Ishikawa (cell line): ENCODE measurements around the gene BPIFB3.

Experiments
- CEBPB ChIP-seq: IDR thresholded peaks from 2 replicates; pipeline ENCODE4 v1.6.1; 2012
- CREB1 ChIP-seq: IDR thresholded peaks from 2 replicates; pipeline ENCODE4 v1.6.1; 2012; ENCODE audit warnings: low read depth
- EGR1 ChIP-seq: IDR thresholded peaks from 2 replicates; pipeline ENCODE4 v1.6.1; 2012
- EP300 ChIP-seq: IDR thresholded peaks from 2 replicates; pipeline ENCODE4 v1.6.1; 2012; ENCODE audit warnings: borderline replicate concordance
- FOXM1 ChIP-seq: IDR thresholded peaks from 2 replicates; pipeline ENCODE4 v1.6.1; 2012; ENCODE audit warnings: low read depth, borderline replicate concordance
- NFIC ChIP-seq: IDR thresholded peaks from 2 replicates; pipeline ENCODE4 v1.6.1; 2012
- RAD21 ChIP-seq: IDR thresholded peaks from 2 replicates; pipeline ENCODE4 v1.6.1; 2012; ENCODE audit warnings: low read depth
- TAF1 ChIP-seq: IDR thresholded peaks from 2 replicates; pipeline ENCODE4 v1.6.1; 2012; ENCODE audit warnings: low read depth, mild to moderate bottlenecking
- TCF12 ChIP-seq: IDR thresholded peaks from 2 replicates; pipeline ENCODE4 v1.6.1; 2012; ENCODE audit warnings: low read depth
- TEAD4 ChIP-seq: IDR thresholded peaks from 2 replicates; pipeline ENCODE4 v1.6.1; 2012
- YY1 ChIP-seq: IDR thresholded peaks from 2 replicates; pipeline ENCODE4 v1.6.1; 2012; ENCODE audit warnings: low read depth
- ZBTB7A ChIP-seq: IDR thresholded peaks from 2 replicates; pipeline ENCODE4 v1.6.1; 2012; ENCODE audit warnings: low read depth
- TF ChIP-seq, protein P1 (sequence below): IDR thresholded peaks from 2 replicates; pipeline ENCODE4 v1.6.1; 2012; ENCODE audit warnings: low read depth, mild to moderate bottlenecking
- TF ChIP-seq, protein P2 (sequence below): IDR thresholded peaks from 2 replicates; pipeline ENCODE4 v1.6.1; 2012
- TF ChIP-seq, protein P3 (sequence below): IDR thresholded peaks from 2 replicates; pipeline ENCODE4 v1.6.1; 2012

BPIFB3 gene

DNA sequence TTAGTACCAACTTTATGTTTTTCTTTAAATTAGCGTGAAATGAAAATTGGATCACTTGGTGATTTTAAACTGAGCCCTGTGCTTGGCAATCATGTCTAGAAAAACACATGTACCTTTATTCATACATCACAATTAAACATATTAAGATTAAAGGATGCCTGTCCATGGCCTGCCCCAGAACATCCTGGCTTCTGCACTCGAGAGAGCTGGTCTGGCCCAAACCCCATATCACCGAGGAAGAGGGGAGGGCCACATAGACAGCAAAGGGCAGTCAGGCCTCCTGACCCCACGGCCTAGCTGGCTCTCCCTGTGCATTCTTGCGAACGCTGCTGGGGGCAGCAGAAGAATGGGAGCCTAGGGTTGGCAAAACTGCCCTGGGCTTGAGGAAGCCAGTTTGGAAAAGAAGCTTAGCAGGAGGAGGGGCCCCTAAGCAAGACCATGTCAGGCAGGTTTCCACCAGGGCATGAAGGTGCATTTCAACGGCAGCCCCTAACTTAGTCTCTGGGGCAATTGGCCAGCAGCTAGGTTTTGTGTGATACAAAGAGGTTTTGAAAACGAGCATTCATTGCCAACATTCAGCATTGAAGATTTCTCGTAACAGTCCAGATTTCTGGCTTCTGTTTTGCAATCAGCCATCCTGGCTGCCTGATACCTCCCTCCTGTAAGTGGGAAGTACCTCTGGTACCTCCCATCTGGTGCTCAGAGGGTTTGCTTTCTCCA is 8.6 kb downstream of the BPIFB3 start:
- TF ChIP-seq TEAD4, result no peak
- no peak for TF ChIP-seq RAD21
- TF ChIP-seq, protein P1, sequence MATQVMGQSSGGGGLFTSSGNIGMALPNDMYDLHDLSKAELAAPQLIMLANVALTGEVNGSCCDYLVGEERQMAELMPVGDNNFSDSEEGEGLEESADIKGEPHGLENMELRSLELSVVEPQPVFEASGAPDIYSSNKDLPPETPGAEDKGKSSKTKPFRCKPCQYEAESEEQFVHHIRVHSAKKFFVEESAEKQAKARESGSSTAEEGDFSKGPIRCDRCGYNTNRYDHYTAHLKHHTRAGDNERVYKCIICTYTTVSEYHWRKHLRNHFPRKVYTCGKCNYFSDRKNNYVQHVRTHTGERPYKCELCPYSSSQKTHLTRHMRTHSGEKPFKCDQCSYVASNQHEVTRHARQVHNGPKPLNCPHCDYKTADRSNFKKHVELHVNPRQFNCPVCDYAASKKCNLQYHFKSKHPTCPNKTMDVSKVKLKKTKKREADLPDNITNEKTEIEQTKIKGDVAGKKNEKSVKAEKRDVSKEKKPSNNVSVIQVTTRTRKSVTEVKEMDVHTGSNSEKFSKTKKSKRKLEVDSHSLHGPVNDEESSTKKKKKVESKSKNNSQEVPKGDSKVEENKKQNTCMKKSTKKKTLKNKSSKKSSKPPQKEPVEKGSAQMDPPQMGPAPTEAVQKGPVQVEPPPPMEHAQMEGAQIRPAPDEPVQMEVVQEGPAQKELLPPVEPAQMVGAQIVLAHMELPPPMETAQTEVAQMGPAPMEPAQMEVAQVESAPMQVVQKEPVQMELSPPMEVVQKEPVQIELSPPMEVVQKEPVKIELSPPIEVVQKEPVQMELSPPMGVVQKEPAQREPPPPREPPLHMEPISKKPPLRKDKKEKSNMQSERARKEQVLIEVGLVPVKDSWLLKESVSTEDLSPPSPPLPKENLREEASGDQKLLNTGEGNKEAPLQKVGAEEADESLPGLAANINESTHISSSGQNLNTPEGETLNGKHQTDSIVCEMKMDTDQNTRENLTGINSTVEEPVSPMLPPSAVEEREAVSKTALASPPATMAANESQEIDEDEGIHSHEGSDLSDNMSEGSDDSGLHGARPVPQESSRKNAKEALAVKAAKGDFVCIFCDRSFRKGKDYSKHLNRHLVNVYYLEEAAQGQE, result no peak
- no peak for TF ChIP-seq TAF1
- no peak for TF ChIP-seq FOXM1
- no peak for TF ChIP-seq CREB1
- TF ChIP-seq, protein P2, sequence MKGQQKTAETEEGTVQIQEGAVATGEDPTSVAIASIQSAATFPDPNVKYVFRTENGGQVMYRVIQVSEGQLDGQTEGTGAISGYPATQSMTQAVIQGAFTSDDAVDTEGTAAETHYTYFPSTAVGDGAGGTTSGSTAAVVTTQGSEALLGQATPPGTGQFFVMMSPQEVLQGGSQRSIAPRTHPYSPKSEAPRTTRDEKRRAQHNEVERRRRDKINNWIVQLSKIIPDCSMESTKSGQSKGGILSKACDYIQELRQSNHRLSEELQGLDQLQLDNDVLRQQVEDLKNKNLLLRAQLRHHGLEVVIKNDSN, result no peak

DNA sequence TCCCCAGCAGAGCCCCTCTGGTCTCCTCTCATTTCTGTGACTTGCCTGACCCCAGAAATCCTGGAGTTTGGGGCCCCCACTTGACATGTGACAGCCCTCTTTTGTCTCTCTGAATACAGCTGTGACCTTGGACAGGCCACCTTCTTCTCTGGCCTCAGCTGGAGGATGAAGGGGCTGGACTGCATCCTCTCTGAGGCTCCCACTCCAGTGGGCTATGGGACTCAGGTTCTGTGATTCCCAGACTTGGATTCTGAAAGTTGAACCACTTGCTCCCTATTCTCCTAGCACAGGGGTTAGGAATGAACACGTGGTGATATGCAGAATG is 9.1 kb downstream of the BPIFB3 start:
- TF ChIP-seq RAD21 (no peak), CREB1 (no peak), EGR1 (no peak), NFIC (no peak), TEAD4 (no peak), YY1 (no peak), ZBTB7A (no peak), TAF1 (no peak), CEBPB (no peak), TCF12 (no peak)
- TF ChIP-seq, protein P2, result no peak
- TF ChIP-seq, protein P1, result no peak

DNA sequence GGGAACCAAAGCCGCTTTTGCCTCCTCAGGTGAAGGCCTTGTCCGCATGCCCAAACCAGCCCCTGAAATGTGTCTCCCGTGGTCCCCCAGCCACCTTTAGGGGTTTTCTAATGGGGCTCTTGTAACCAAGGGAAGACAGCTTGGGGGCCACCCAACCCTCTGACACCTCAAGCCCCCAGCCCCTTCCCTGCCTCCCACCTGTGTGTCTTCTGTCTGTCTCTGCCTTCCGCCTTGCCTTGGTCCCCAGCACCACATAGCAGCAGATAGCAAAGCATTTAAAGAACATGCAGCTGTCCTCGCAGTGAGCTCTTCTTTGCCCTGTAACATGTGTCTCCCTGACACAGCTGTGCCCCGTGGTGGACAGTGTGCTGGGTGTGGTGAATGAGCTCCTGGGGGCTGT is 9.6 kb downstream of the BPIFB3 start:
- no peak for TF ChIP-seq RAD21
- TF ChIP-seq TEAD4, result no peak
- TF ChIP-seq TAF1, result no peak
- TF ChIP-seq EP300, result no peak
- TF ChIP-seq NFIC, result no peak
- TF ChIP-seq FOXM1, result no peak
- TF ChIP-seq CREB1, result no peak
- no peak for TF ChIP-seq CEBPB
- no peak for TF ChIP-seq TCF12
- no peak for TF ChIP-seq EGR1
- TF ChIP-seq, protein P3, sequence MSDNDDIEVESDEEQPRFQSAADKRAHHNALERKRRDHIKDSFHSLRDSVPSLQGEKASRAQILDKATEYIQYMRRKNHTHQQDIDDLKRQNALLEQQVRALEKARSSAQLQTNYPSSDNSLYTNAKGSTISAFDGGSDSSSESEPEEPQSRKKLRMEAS, result no peak
- no peak for TF ChIP-seq ZBTB7A
- TF ChIP-seq, protein P2, result no peak
- TF ChIP-seq, protein P1, result no peak
- TF ChIP-seq YY1, result no peak

DNA sequence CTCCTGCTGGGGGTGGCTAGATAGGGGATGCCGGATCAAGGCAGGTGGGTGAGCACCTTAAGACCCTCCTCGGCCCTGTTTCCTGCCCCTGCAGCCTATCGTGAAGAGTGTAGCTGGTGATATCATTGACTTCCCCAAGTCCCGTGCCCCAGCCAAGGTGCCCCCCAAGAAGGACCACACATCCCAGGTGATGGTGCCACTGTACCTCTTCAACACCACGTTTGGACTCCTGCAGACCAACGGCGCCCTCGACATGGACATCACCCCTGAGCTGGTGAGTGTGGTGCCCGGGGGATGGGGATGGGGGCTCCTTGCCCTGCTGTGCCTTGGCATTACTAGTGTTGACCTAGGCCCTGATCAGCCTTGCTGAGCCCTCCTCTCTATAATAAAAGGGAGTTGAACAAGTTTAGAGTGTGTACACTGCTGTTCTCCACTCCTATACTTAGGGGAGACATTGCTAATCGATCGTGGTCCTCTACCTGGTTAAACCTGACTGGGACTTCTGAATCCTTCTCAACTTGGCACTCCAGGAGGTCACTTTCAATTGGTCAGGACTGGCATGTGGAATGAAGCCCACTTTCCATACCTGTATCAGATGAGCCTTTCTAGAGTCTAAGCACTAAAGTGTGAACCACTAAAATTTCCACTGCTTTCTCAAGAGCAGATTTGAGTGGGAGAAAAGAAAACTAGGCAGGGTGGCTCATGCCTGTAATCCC is 11.0 kb downstream of the BPIFB3 start:
- no peak for TF ChIP-seq RAD21
- no peak for TF ChIP-seq FOXM1
- TF ChIP-seq, protein P2, result no peak
- TF ChIP-seq, protein P1, result no peak
- TF ChIP-seq, protein P3, result no peak
- TF ChIP-seq EGR1, result no peak
- TF ChIP-seq CEBPB, result no peak
- TF ChIP-seq TEAD4, result no peak
- no peak for TF ChIP-seq NFIC
- no peak for TF ChIP-seq TAF1
- TF ChIP-seq ZBTB7A, result no peak
- TF ChIP-seq YY1, result no peak
- no peak for TF ChIP-seq EP300
- no peak for TF ChIP-seq TCF12
- TF ChIP-seq CREB1, result no peak
